GM15510 (cell line): ENCODE measurements around the gene CDYL2.

Experiments
- POLR2A ChIP-seq: IDR thresholded peaks from 3 replicates; pipeline ENCODE4 v1.6.1; 2011; ENCODE audit warnings: borderline replicate concordance; ENCODE audit not compliant: insufficient read length; ENCODE audit errors: extremely low read depth

The CDYL2 gene

GRCh38 chr16:80656161-80656560, 148.2 kb downstream of the CDYL2 start:
- TF ChIP-seq POLR2A: no peak

DNA sequence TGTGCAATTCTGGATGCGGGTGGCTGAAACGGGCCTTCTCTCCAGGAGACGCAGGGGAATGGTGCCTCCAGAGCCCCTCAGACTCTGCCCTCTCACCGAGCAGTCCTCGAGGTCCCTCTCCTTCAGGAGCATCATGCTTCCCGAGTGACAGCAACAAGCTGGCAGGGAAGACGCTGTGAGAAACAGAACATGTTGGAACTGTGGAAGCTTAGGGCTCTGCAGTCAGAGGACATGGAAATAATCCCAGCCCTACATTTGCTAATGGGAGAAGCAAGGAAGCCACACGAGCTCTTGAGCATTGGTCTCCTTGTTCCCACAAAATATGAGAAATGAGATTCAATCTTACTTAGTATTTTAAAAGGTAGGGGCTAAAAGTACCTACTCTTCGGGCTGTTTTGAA, 148.6 kb downstream of the CDYL2 start:
- no peak for TF ChIP-seq POLR2A

DNA sequence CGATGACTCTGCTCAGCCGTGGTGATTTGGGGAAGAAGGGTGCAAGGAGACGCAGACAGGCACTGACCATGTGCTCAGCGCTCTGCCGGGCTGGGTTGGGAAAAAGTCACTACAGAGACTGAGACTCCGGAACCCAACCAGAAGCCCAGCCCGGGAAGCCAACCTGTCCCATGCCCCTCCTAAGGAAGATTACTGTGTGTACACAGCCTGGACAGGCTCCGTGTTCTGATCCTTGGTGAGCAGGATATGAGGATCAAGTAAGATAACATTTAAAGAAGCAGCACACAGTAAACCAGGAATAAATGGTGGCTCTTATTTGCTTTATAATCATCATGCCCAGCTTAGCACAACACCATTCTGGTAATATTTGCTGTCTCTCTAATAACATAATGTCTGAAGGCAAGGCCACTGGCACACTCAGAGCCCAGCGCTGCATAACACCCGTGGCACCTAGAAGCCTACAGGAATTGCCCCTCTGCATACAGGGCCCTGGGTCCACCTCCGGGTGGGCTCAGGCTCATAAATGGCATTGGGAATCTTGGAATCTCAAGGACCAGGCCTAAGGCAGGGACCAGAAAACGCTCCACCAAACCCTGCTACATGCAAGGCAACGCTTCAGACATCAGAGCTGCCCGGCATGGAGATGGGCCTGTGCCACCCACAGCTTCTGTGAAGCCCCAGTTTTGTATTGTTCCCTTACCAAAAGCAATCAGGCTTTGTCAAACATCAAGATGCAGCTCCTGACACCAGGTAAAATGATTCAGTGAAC, 150.1 kb downstream of the CDYL2 start:
- no peak for TF ChIP-seq POLR2A

GRCh38 chr16:80652441-80652840, 152.0 kb downstream of the CDYL2 start:
- no peak for TF ChIP-seq POLR2A

- no peak for TF ChIP-seq POLR2A
These were observed 164.1 kb downstream of the CDYL2 start for GRCh38 chr16:80640316-80640715.

DNA sequence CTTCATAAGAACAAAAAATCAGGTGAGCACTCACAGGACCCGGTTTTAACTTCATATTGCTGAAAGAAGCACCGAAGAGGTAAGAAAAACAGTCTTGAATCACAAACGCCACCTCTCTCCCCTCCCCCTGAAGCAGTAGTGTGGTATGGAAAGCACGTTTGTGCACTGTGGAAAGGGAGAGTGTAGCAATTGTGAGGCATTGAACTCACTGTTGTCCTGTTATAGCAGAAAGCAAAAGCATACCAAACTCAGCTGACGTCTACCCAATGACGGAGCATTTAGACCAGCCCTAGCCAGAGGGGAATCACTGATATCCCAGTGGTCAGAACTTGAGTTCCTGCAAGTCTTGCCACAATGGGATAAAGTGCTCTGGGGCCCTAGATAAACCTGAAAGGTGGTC, 164.8 kb downstream of the CDYL2 start:
- no peak for TF ChIP-seq POLR2A

- TF ChIP-seq POLR2A: no peak
These were observed 166.8 kb downstream of the CDYL2 start for GRCh38 chr16:80637621-80638020.

GRCh38 chr16:80631581-80631980, 172.8 kb downstream of the CDYL2 start:
- no peak for TF ChIP-seq POLR2A

GRCh38 chr16:80628254-80628653, 176.1 kb downstream of the CDYL2 start:
- no peak for TF ChIP-seq POLR2A

- no peak for TF ChIP-seq POLR2A
These were observed 177.3 kb downstream of the CDYL2 start for GRCh38 chr16:80627108-80627507.

DNA sequence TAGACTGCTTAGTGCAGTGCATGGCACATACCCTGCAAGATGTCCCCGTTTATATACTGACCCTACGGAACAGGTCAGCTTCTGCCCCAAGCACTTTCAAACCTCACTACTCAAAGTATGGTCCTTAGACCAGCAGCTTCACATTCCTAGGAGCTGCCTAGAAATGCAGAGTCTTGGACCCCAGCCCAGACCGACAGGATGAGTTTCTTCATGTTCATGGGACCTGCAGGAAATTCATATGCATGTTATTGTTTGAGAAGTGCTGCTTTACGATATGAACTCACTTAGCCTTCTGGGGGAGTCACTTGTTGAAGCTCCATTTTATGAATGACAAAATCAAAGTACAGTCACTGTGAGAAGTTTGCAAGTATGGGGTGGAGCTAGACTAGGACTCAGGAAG, 181.0 kb downstream of the CDYL2 start:
- no peak for TF ChIP-seq POLR2A

DNA sequence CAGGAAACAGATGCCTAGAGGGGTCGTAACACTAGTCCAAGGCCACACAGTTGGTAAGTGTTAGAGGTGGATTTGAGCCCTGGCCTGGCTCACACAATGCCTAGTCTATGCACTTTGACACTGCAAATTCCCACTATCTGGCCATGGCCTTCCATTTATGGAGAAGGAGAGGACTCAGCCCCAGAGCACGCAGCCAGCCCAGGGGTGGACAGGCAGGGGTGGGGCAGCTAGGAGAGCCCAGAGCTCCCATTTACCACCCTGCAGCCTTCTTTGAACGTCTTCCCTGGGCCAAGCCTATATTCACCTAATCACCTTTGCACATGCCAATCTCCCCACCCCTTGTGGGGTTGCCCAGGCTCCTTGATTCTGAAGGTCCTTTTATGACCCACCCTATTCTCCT, 182.4 kb downstream of the CDYL2 start:
- no peak for TF ChIP-seq POLR2A

DNA sequence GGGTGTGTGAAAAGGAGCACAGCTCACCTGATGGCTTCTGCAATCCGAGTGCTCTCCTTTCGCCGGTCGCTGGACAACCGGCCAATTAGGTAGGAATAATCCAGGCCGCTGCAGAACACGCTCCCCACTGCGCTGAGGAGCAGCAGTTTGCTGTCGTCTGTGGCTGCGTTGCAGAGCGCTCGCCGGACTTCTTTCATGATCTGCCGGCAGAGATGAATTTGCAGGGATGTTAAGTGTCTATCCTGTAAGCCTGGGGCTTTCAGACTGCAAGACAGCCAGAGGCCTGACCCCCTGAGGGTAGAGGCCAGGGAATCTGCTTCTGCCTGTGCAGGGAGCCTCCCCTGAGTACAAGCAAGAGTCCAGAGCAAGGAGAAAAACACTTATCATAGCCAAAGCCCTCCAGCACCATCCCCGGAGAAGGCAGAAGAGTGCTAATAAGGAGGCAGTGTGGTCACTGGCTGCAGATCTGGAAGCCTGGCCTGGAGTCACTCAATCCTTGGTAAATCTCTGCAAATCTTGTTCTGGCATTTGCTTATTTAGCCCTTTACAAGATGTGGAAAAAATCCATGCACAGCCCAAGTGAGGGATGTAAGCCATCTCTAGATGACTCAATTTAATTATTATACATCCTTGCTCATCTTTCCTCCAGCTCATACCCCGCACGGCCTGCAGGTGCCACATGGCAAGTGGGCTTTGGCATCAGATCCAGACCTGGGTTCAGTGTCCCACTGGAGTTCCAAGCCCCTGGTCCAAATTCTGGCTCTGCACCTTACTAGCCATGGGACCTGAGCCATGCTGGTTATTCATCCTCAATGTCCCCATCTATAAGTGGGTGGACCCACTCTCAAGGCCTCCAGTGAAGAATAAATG, 183.4 kb downstream of the CDYL2 start:
- TF ChIP-seq POLR2A: no peak

GRCh38 chr16:80619824-80620223, 184.6 kb downstream of the CDYL2 start:
- no peak for TF ChIP-seq POLR2A

GRCh38 chr16:80618862-80619648, 185.3 kb downstream of the CDYL2 start:
- TF ChIP-seq POLR2A: no peak
